ENCODE measurements around the gene TAS1R3. TPM values are rescaled to one million over a fixed set of nuclear protein-coding genes. Genes with fewer than 3 reads are reported as not detected.

TAS1R3 gene
- total RNA-seq, 4 donors from 2014 or later, result 0.38 to 1.4 (median 0.79) TPM

- no peak for DNase-seq (ENCODE audit: low spot score in 2 of 2)
- TF ChIP-seq POLR2A (IDR thresholded peaks at IDR 0.05), result no peak
- TF ChIP-seq, protein P1, sequence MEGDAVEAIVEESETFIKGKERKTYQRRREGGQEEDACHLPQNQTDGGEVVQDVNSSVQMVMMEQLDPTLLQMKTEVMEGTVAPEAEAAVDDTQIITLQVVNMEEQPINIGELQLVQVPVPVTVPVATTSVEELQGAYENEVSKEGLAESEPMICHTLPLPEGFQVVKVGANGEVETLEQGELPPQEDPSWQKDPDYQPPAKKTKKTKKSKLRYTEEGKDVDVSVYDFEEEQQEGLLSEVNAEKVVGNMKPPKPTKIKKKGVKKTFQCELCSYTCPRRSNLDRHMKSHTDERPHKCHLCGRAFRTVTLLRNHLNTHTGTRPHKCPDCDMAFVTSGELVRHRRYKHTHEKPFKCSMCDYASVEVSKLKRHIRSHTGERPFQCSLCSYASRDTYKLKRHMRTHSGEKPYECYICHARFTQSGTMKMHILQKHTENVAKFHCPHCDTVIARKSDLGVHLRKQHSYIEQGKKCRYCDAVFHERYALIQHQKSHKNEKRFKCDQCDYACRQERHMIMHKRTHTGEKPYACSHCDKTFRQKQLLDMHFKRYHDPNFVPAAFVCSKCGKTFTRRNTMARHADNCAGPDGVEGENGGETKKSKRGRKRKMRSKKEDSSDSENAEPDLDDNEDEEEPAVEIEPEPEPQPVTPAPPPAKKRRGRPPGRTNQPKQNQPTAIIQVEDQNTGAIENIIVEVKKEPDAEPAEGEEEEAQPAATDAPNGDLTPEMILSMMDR (IDR thresholded peaks at IDR 0.05), result no peak
- intact Hi-C loops (cut with DNase I; ENCODE audit: low total_unique reads), result no loop called here
- WGBS, 2 donors, result 20 to 30% methylated on average over 9 to 21 of the region's 28 CpGs
- no peak overlapping the region for H3K4me3 ChIP-seq (ENCODE audit: low read depth, poor library complexity, severe bottlenecking)
Observed at GRCh38 chr1:1291023-1291528, 40.0 kb upstream of the TAS1R3 start.

GRCh38 chr1:1291548-1292441, 39.3 kb upstream of the TAS1R3 start:
- 23 to 40% methylated on average over 10 to 26 of the region's 45 CpGs for WGBS, 2 donors
- intact Hi-C loops (cut with DNase I; ENCODE audit: low total_unique reads), result loop anchor here (2.0 kb wide), 1 partner anchor 169 kb away; no protein-coding TSS in a partner anchor
- TF ChIP-seq, protein P1 (IDR thresholded peaks at IDR 0.05), result peak in 1 of 3 donors; percentile 11
- TF ChIP-seq POLR2A (IDR thresholded peaks at IDR 0.05), result no peak
- peak in 1 of 2 donors; percentile 62 for DNase-seq (ENCODE audit: low spot score in 2 of 2)
- no peak overlapping the region for H3K4me3 ChIP-seq (ENCODE audit: low read depth, poor library complexity, severe bottlenecking)

DNA sequence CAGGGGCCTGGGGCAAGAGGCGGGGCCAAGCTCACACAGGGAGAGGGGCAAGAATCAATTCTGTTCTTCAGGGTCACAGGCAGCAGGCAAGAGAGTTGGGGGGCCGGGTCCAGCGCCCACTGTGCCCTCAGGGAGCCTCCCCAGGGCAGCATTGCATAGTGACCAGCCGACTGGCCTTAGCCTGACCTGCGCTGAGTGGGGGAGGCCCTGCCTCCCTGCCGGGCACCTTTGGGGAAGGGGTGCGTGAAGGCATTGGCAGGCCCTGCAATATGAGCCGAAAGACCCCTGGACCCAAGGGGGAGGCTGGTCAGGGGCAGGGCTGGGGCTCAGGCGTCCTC, 38.7 kb upstream of the TAS1R3 start:
- 80 to 89% methylated on average over 8 to 9 of the region's 9 CpGs for WGBS, 2 donors
- no peak for DNase-seq (ENCODE audit: low spot score in 2 of 2)
- no peak overlapping the region for H3K4me3 ChIP-seq (ENCODE audit: low read depth, poor library complexity, severe bottlenecking)
- intact Hi-C loops (cut with DNase I; ENCODE audit: low total_unique reads), result loop anchor here (2.0 kb wide), 1 partner anchor 170 kb away; no protein-coding TSS in a partner anchor
- TF ChIP-seq POLR2A (IDR thresholded peaks at IDR 0.05), result no peak
- TF ChIP-seq, protein P1 (IDR thresholded peaks at IDR 0.05), result no peak

DNA sequence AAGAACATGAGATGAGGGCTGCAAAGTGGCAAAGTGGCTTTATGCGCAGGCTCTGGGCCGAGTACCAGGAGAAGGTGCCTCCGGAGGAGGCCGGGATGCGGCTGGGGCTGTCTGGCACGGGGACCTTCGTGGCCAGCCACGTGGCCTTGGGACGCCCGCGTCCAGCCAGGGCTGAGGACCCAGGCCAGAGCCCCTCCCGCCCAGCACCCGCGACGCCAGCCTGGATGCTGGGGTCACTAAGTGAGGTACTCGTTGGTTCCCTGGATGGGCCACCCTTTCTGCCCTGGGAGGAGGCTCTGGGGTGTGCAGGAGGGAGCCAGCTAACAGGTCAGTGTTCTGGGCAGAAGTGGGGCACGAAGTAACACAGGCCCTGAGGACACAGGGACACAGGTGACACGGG, 38.2 kb upstream of the TAS1R3 start:
- DNase-seq (ENCODE audit: low spot score in 2 of 2), result no peak
- 61 to 87% methylated on average over 2 to 18 of the region's 18 CpGs for WGBS, 2 donors
- no peak overlapping the region for H3K4me3 ChIP-seq (ENCODE audit: low read depth, poor library complexity, severe bottlenecking)
- TF ChIP-seq, protein P1 (IDR thresholded peaks at IDR 0.05), result no peak
- TF ChIP-seq POLR2A (IDR thresholded peaks at IDR 0.05), result no peak
- intact Hi-C loops (cut with DNase I; ENCODE audit: low total_unique reads), result loop anchor here (2.0 kb wide), 1 partner anchor 170 kb away; no protein-coding TSS in a partner anchor

DNA sequence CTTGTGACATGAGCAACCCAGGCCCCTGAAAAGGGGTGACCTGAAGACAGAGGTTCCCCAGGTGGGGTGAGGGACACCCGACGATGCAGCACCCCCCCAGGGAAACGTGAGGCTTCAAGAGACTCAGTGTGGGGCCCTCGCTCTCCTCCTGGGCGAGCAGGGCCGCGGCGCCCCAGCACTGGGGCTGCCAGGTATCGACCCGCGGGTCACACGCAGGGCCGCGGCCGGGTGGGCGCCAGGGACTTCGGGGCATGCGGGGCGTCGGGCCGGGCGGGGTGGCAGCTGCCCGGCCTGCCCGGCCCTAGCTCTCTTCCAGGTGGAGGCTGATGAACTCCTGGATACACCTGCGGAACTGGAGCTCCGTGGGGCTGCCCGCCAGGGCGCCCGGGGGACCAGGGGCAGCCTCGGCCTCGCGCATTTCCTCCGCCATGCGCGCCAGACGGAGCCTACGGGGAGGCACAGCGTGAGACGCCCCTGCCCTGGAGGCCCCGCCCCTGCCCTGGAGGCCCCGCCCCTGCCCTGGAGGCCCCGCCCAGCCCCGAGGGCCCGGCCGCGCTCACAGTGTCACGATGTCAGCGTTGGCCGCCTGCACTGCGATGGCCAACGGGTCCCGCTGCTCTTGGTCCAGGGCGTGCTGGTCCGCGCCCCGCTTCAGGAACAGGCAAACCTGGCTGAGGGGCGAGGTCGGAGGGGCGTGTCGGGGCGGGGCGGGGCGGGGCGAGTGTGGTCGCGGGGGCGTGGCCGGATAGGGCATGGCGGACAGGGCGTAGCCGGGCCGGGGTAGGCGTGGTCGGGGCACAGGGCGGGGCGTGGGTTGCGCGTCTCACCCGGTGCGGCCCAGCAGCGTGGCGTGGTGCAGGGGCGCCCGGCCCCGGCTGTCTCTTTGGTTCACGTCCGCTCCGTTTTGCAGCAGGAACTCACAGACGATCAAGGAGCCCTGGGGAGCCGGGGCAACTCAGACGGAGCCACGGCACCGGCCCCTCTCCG, 37.5 kb upstream of the TAS1R3 start:
- intact Hi-C loops (cut with DNase I; ENCODE audit: low total_unique reads), result loop anchor here (2.0 kb wide), 1 partner anchor 171 kb away; no protein-coding TSS in a partner anchor
- WGBS, 2 donors, result 74 to 77% methylated on average over 41 to 65 of the region's 94 CpGs
- DNase-seq (ENCODE audit: low spot score in 2 of 2), result no peak
- TF ChIP-seq, protein P1 (IDR thresholded peaks at IDR 0.05), result no peak
- TF ChIP-seq POLR2A (IDR thresholded peaks at IDR 0.05), result no peak
- no peak overlapping the region for H3K4me3 ChIP-seq (ENCODE audit: low read depth, poor library complexity, severe bottlenecking)

All from lower leg skin (tissue), 4 donors.